PC-3 (cell line): Measurements from ENCODE around the gene TUBGCP5. TPM values are rescaled to one million over a fixed set of nuclear protein-coding genes. Genes with fewer than 3 reads are reported as not detected.

Experiments
- ATAC-seq: fragments of 200-7000 bp; cut with Tn5 transposase; 2 replicates; pipeline ENCODE4 v1.9.1; 2020; ENCODE audit warnings: mild to moderate bottlenecking, moderate library complexity
- BruUV-seq: library from RNA; stranded (reverse); fragments of 400-500 nt; replicated peaks from 2 replicates; lab custom pipeline; 2021; lab: Mats Ljungman, UMichigan
- CTCF ChIA-PET: fragments of 300-600 bp; sonication (Branson Sonifier 250); formaldehyde crosslinking; loops from one replicate; lab custom pipeline; 2022; ENCODE audit warnings: antibody characterized with exemption; lab: Charles Lee
- POLR2A ChIA-PET: fragments of 300-600 bp; sonication (Branson Sonifier 250); formaldehyde crosslinking; loops from one replicate; lab custom pipeline; 2022; ENCODE audit warnings: antibody characterized with exemption; ENCODE audit not compliant: unreplicated experiment; lab: Charles Lee
- DNase-seq: peaks from one replicate; pipeline ENCODE4 v3.0.0-alpha.2; 2015
- H2AFZ ChIP-seq: fragments of 300-600 bp; sonication (generic); 2 replicates; pipeline ENCODE4 v1.6.0; 2016; ENCODE audit warnings: antibody characterized with exemption, low read length
- H3F3A ChIP-seq: fragments of 300-600 bp; sonication (generic); one replicate; pipeline ENCODE4 v1.6.0; 2017; ENCODE audit warnings: antibody characterized with exemption, low read length, control low read depth, mild to moderate bottlenecking; ENCODE audit not compliant: unreplicated experiment
- H3K27ac ChIP-seq: fragments of 300-600 bp; sonication (generic); 2 replicates; pipeline ENCODE4 v1.5.1; 2016; ENCODE audit warnings: mild to moderate bottlenecking, low read length
- H3K27me3 ChIP-seq: fragments of 300-600 bp; sonication (generic); 2 replicates; pipeline ENCODE4 v1.6.1; 2016; ENCODE audit warnings: low read length, mixed read lengths
- H3K36me3 ChIP-seq: fragments of 300-600 bp; sonication (generic); 2 replicates; pipeline ENCODE4 v1.6.1; 2016; ENCODE audit warnings: low read depth, mixed run types, low read length, mixed read lengths
- H3K4me1 ChIP-seq: fragments of 300-600 bp; sonication (generic); 2 replicates; pipeline ENCODE4 v1.5.1; 2016; ENCODE audit warnings: low read length; ENCODE audit not compliant: insufficient read depth
- H3K4me2 ChIP-seq: fragments of 300-600 bp; sonication (generic); 2 replicates; pipeline ENCODE4 v1.6.0; 2016; ENCODE audit warnings: low read length
- H3K4me3 ChIP-seq: fragments of 300-600 bp; sonication (generic); 2 replicates; pipeline ENCODE4 v1.5.1; 2016; ENCODE audit warnings: mild to moderate bottlenecking, low read length, mixed read lengths
- H3K79me2 ChIP-seq: fragments of 300-600 bp; sonication (generic); 2 replicates; pipeline ENCODE4 v1.6.1; 2017; ENCODE audit warnings: low read length, mixed read lengths
- H3K9ac ChIP-seq: fragments of 300-600 bp; sonication (generic); 2 replicates; pipeline ENCODE4 v1.6.0; 2016; ENCODE audit warnings: mild to moderate bottlenecking, low read length
- H3K9me2 ChIP-seq: fragments of 300-600 bp; sonication (generic); replicated peaks from 2 replicates; pipeline ENCODE4 v1.6.1; 2016; ENCODE audit warnings: mixed run types, low read length, mixed read lengths
- H3K9me3 ChIP-seq: fragments of 300-600 bp; sonication (generic); 2 replicates; pipeline ENCODE4 v1.6.1; 2016; ENCODE audit warnings: low read length, mixed read lengths
- H4K20me1 ChIP-seq: fragments of 300-600 bp; sonication (generic); 2 replicates; pipeline ENCODE4 v1.6.1; 2016; ENCODE audit warnings: low read length, mixed read lengths
- EZH2 ChIP-seq: fragments of 300-600 bp; sonication (generic); IDR thresholded peaks from one replicate; pipeline ENCODE4 v1.6.1; 2017; ENCODE audit warnings: antibody characterized with exemption, mild to moderate bottlenecking, low read length; ENCODE audit not compliant: unreplicated experiment
- EZH2phosphoT487 ChIP-seq: fragments of 300-600 bp; sonication (generic); IDR thresholded peaks from 2 replicates; pipeline ENCODE4 v1.6.1; 2018; ENCODE audit warnings: mild to moderate bottlenecking, antibody characterized with exemption, low read length, borderline replicate concordance
- intact Hi-C: fragments of 100-400 bp; cut with micrococcal nuclease; formaldehyde crosslinking; loops from 2 replicates; pipeline ENCODE4 v1.9.0; 2023
- total RNA-seq: library from RNA; depleted of rRNA; stranded (reverse); fragments of >200 nt; gene quantifications from 2 replicates; pipeline ENCODE4 v1.2.3, GENCODE V29; 2014
- TF ChIP-seq, protein P1 (sequence below): fragments of 300-600 bp; sonication (generic); conservative IDR thresholded peaks from 2 replicates; pipeline ENCODE4 v1.5.1; 2017; ENCODE audit warnings: antibody characterized with exemption, low read depth, mild to moderate bottlenecking, low read length

TUBGCP5 gene
- total RNA-seq, 1 experiment from 2014 or later, result 33.4 TPM

DNA sequence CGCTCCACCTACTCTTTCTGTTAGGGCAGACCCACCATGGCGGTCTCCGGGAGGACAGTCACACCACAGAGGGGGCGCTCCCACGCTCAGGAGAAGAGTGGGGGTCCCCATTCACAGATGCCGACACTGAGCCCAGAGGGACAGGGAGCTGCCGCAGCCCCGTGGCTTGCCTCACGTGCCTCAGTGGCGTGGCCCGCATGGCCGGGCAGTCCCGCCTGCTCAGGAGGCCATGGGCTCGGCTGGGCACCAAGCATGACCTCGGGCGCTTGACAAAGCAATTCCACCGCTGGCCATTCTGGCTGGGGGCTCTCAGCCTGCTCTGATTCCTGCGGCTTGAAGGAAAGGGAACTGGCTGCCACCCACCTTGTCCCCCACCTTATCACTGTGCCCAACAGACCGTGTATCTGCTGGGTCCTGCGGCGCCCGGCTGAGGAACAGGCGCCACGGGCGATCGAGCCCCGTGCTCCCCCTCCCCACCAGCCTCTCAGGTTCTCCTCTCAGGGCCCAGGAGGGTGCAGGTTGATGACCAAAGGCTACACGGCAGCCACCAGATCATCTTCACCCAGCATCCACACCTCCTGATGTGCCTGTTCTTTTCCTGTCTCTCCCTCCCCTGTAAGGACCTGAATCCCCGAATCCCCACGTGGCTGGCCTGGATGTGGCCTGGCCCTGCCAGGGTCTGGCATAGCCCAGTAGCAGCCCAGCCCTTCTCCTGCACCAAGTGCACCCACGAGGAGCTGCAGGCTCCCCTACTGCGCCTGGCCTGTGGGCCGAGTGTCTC lies 79.9 kb downstream of the TUBGCP5 start:
- Histone ChIP-seq H3K4me1 (no peaks in the 10 kb centered on the region), H3K36me3 (no peaks in the 10 kb centered on the region), H3K4me3 (no peak overlapping the region), H3F3A (no peaks in the 10 kb centered on the region), H4K20me1 (peaks cover 12% of the 10 kb centered on the region), H3K9me2 (no peaks in the 10 kb centered on the region), H3K79me2 (peaks cover 95% of the 10 kb centered on the region), H3K27ac (no peak overlapping the region), H3K9me3 (no peaks in the 10 kb centered on the region), H3K4me2 (no peak overlapping the region), H3K9ac (no peak overlapping the region), H3K27me3 (no peaks in the 10 kb centered on the region), H2AFZ (no peak overlapping the region)
- intact Hi-C loops, result no loop called here
- BruUV-seq, result no TSS peak
- DNase-seq, result no peak
- ATAC-seq, result no peak
- no peak for TF ChIP-seq EZH2
- TF ChIP-seq EZH2phosphoT487, result no peak
- TF ChIP-seq, protein P1, sequence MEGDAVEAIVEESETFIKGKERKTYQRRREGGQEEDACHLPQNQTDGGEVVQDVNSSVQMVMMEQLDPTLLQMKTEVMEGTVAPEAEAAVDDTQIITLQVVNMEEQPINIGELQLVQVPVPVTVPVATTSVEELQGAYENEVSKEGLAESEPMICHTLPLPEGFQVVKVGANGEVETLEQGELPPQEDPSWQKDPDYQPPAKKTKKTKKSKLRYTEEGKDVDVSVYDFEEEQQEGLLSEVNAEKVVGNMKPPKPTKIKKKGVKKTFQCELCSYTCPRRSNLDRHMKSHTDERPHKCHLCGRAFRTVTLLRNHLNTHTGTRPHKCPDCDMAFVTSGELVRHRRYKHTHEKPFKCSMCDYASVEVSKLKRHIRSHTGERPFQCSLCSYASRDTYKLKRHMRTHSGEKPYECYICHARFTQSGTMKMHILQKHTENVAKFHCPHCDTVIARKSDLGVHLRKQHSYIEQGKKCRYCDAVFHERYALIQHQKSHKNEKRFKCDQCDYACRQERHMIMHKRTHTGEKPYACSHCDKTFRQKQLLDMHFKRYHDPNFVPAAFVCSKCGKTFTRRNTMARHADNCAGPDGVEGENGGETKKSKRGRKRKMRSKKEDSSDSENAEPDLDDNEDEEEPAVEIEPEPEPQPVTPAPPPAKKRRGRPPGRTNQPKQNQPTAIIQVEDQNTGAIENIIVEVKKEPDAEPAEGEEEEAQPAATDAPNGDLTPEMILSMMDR, result no peak
- ChIA-PET POLR2A (no interaction called here), CTCF (no interaction called here)

- TF ChIP-seq EZH2phosphoT487 (no peak), EZH2 (no peak)
- TF ChIP-seq, protein P1, result no peak
- Histone ChIP-seq H3K9me2 (no peaks in the 10 kb centered on the region), H3K36me3 (no peaks in the 10 kb centered on the region), H3K27ac (no peak overlapping the region), H3K9me3 (no peaks in the 10 kb centered on the region), H3F3A (no peaks in the 10 kb centered on the region), H3K9ac (no peak overlapping the region), H3K4me3 (no peak overlapping the region), H3K4me1 (no peaks in the 10 kb centered on the region), H4K20me1 (peaks cover 10% of the 10 kb centered on the region), H3K4me2 (no peak overlapping the region), H2AFZ (no peak overlapping the region), H3K27me3 (no peaks in the 10 kb centered on the region), H3K79me2 (peaks cover 94% of the 10 kb centered on the region)
- BruUV-seq, result no TSS peak
- no peak for DNase-seq
- ChIA-PET POLR2A (no interaction called here), CTCF (no interaction called here)
- no peak for ATAC-seq
- intact Hi-C loops, result no loop called here
These were observed 80.7 kb downstream of the TUBGCP5 start for GRCh38 chr15:22958487-22959280.

- peaks cover 91% of the 10 kb centered on the region for H3K79me2 ChIP-seq
- no peaks in the 10 kb centered on the region for H3K9me3 ChIP-seq
- no peak for TF ChIP-seq EZH2phosphoT487
- TF ChIP-seq, protein P1, result no peak
- H3K4me3 ChIP-seq, result no peak overlapping the region
- no peak overlapping the region for H3K9ac ChIP-seq
- H4K20me1 ChIP-seq, result peaks cover 6% of the 10 kb centered on the region; the same call in 1 of the 2 replicates
- DNase-seq (no peak), ATAC-seq (no peak)
- no peak overlapping the region for H3K27ac ChIP-seq
- intact Hi-C loops, result no loop called here
- POLR2A ChIA-PET, result no interaction called here
- H3K4me2 ChIP-seq, result no peak overlapping the region
- CTCF ChIA-PET, result no interaction called here
- H3K36me3 ChIP-seq, result no peaks in the 10 kb centered on the region
- no peaks in the 10 kb centered on the region for H3F3A ChIP-seq
- H3K9me2 ChIP-seq, result no peaks in the 10 kb centered on the region
- no peaks in the 10 kb centered on the region for H3K4me1 ChIP-seq
- no peaks in the 10 kb centered on the region for H3K27me3 ChIP-seq
- no TSS peak for BruUV-seq
- H2AFZ ChIP-seq, result no peak overlapping the region
These were observed 82.5 kb downstream of the TUBGCP5 start for GRCh38 chr15:22956978-22957260.
